HG03442 (cell line): ENCODE measurements around the gene RPS15.

Experiments used
- ATAC-seq: cut with Tn5 transposase; IDR thresholded peaks from one replicate; pipeline ENCODE4 v1.9.1; 2021; ENCODE audit warnings: mild to moderate bottlenecking, moderate library complexity; ENCODE audit not compliant: unreplicated experiment

Gene RPS15

GRCh38 chr19:1450735-1451731 is 12.8 kb downstream of the RPS15 start:
- no peak for ATAC-seq

- ATAC-seq: no peak
Measured at GRCh38 chr19:1451916-1452801, 14.0 kb downstream of the RPS15 start.

- no peak for ATAC-seq
Measured at GRCh38 chr19:1452802-1453524, 14.8 kb downstream of the RPS15 start.

- no peak for ATAC-seq
Measured at GRCh38 chr19:1453525-1454364, 15.5 kb downstream of the RPS15 start.

GRCh38 chr19:1455002-1455335 is 16.8 kb downstream of the RPS15 start:
- no peak for ATAC-seq

- ATAC-seq: no peak
Measured at GRCh38 chr19:1455336-1456120, 17.3 kb downstream of the RPS15 start.

- no peak for ATAC-seq
Measured at GRCh38 chr19:1456121-1456900, 18.1 kb downstream of the RPS15 start.

GRCh38 chr19:1457031-1457739 is 19.0 kb downstream of the RPS15 start:
- no peak for ATAC-seq

GRCh38 chr19:1457892-1458291 is 19.7 kb downstream of the RPS15 start:
- ATAC-seq: no peak

GRCh38 chr19:1459479-1459878 is 21.3 kb downstream of the RPS15 start:
- no peak for ATAC-seq

GRCh38 chr19:1460033-1460995 is 22.1 kb downstream of the RPS15 start:
- no peak for ATAC-seq

GRCh38 chr19:1461862-1462261 is 23.7 kb downstream of the RPS15 start:
- ATAC-seq: no peak

- ATAC-seq: no peak
Measured at GRCh38 chr19:1465191-1466016, 27.2 kb downstream of the RPS15 start.

GRCh38 chr19:1466018-1466460 is 27.8 kb downstream of the RPS15 start:
- ATAC-seq: no peak

GRCh38 chr19:1466461-1467214 is 28.4 kb downstream of the RPS15 start:
- ATAC-seq: no peak
